NCI-H446 (cell line): ENCODE data around the gene MYO1F.
"Not testable (repeated sequence)": the region's sequence is repeated elsewhere in the genome, so short reads cannot be mapped to it uniquely, and the experiment has no call there.

Source experiments
- DNase-seq, 2 experiments: peaks; one replicate each; lab custom pipeline; 2025; lab: John Stamatoyannopoulos, UW

The MYO1F gene

DNA sequence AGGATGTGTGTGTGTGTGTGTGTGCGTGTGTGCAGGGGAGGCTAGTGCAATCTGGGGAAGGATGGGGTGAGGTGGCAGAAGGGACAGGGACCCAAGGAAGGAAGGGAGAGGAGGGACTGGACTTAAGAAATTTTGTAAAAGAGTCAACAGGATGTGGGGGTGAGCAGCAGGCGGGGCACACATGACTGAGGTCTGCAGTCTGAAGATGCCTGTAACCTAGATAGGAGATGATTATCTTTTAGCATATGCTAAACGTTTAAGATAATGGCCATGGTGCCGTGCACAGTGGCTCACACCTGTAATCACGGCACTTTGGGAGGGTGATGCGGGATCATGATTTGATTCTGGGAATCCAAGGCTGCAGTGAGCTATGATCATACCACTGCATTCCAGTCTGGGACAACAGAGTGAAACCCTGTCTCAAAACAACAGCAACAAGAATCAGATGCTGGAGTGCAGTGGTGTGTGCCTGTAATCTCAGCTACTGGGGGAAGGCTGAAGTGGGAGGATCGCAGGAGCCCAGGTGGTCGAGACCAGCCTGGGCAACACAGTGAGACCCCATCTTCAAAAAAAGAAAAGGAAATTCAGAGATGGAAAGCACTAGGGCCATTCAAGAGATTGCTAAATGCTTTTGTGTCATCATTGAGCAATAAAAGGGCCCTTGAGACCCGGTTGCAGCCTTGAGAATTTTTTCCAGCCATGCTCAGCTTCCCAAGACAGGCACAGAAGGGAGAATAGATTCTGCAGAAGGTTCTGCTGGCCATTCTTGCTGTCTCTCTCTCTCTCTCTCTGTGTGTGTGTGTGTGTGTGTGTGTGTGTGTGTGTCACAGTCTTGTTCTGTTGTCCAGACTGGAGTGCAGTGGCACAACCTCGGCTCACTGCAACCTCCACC, 59.4 kb downstream of the MYO1F start:
- DNase-seq, result no peak

- DNase-seq, result no peak
These were observed 61.9 kb downstream of the MYO1F start for GRCh38 chr19:8515317-8515716.

DNA sequence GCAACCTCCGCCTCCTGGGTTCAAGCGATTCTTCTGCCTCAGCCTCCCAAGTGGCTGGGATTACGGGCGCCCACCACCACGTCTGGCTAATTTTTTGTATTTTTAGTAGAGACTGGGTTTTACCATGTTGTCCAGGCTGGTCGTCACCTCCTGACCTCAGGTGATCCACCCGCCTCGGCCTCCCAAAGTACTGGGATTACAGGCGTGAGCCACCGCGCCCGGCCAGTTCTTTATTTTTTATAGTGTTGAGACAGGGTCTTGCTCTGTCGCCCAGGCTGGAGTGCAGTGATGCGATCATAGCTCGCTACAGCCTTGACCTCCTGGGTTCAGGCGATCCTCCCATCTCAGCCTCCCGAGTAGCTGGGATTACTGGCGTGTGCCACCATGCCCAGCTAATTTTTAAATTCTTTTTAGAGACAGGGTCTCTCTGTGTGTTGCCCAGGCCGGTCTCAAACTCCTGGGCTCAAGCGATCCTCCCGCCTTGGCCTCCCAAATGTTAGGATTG, 62.7 kb downstream of the MYO1F start:
- not testable (repeated sequence) for DNase-seq

DNA sequence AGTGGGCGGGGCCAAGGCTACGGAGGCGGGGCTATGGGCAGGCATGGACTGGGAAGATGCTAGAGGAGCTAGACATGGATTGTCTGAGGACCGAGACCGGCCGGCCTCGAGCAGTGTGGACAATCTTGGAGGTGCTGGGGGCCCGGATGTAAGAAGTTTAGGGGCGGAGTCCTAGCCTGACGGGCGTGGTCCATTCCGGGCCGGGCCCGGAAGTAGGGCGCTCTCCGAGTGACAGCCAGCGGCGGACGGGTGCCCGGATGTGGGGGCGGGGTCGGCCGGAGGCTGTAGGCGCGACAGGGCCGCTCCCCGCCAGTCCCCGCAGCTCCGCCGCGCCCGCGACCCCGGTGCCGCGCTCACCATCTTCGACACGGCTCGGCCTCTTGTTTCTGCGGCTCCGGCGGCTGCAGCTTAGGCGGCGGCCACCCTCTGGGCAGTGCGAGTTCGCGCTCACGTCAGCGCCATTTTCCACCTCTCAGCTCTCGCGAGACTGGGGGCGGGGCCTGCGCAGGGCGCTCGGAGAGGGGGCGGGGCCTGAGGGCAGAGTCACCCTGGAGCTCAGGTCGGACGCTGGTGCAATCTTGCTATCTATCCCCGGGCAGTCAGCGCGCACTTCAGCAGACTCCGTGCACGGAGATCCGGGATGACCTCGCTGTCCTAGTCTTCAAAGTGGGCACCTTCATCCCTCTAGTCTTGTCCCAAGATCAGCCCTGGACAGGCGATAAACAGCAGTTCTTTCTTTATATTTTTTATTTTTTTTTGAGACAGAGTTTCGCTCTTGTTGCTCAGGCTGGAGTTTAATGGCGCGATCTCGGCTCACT, 63.3 kb downstream of the MYO1F start, which contains the start of gene ZNF414:
Gene ZNF414, minus strand, starts transcription at position 481 of the 818 bp plus-strand sequence. Its CDS starts 121 bp downstream, at position 360.
- peak; percentile 92 to 97 for DNase-seq

- DNase-seq, result no peak
These were observed 64.1 kb downstream of the MYO1F start for GRCh38 chr19:8513036-8513686.

DNA sequence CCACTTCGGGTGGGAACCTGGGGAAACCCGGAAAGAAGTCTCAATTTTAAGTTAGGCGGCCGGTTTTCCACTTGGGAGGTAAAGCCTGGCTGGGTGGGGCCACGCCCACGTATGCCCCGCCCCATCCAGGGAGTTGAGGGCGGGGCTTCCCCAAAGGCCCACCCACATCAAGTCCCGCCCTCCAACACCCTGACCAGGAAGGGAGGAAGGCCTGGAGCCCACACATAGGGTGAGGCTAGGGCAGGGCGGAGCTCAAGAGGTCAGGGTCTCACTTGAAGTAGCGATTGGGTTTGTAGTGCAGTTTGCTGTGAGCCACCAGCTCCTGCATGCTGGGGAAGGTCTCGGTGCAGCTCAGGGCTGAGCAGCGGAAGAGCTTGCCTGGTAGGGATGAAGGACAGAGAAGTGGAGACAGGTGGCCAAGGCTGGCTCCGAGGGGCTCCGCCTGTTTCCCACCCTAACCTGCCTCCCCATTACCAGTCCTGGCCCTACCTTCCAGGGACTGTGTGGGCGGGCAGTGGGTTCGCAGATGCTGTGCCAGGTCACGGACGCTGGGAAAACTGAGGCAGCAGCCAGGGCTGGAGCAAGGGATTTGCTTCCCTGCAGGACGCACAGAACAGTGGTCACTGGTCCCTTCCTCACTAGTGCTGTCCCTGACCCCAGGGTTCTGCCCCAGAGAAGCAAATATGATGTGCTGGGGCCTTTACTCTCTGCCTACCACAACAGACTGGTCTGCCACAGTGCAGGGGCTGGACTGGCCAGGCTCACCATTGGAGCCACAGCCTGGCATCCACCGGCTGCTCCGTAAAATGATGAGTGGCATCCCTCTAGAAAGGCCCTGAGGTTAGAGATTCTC, 64.9 kb downstream of the MYO1F start:
- no peak for DNase-seq

- no peak for DNase-seq
These were observed 65.6 kb downstream of the MYO1F start for GRCh38 chr19:8511573-8512101.

- no peak for DNase-seq
These were observed 66.6 kb downstream of the MYO1F start for GRCh38 chr19:8510589-8511115.

- DNase-seq, result no peak
These were observed 70.8 kb downstream of the MYO1F start for GRCh38 chr19:8506402-8506957.

- DNase-seq, result peak; percentile 6 to 77
These were observed 71.4 kb downstream of the MYO1F start for GRCh38 chr19:8505680-8506401.

GRCh38 chr19:8504919-8505318, 72.3 kb downstream of the MYO1F start:
- DNase-seq, result no peak

DNA sequence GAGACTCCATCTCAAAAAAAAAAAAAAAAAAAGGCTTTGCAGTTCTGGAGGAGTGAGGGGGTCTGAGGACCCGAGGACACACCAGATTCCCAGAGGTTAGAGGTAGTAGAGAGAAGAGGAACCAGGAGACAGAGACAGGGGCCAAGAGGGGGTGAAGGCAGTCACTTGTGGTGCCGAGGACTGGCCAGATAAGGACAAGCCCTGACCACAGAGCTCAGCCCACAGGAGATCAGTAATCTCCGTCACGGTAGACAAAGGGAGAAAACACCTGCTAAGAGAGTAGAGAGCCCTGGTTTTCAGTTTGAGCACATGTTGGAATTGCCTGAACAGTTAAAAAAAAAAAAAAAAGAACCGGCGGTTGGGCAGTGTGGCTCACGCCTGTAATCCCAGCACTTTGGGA, 73.1 kb downstream of the MYO1F start:
- DNase-seq, result no peak

- DNase-seq, result no peak
These were observed 73.7 kb downstream of the MYO1F start for GRCh38 chr19:8503510-8503909.

GRCh38 chr19:8501981-8502380, 75.3 kb downstream of the MYO1F start:
- DNase-seq, result no peak

DNA sequence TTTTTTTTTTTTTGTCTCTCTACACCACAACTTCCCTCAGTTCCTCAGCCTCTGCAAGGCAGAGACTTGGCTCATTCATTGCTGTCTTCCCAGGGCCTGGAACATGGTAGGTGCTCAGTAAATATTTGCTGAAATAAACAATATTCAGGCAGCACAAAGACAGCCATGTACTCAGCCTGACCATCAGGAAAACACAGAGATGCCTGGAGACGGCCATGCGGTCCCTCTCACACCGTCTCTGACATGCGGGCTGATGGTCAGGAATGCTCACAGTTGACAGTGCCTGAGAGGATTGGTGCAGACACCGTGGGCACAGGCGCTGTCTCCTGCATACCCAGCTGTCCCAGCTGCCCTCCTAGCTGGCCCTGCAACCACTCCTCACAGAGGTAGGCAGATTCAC, 75.7 kb downstream of the MYO1F start:
- DNase-seq, result no peak

GRCh38 chr19:8500158-8500557, 77.1 kb downstream of the MYO1F start:
- DNase-seq, result no peak

DNA sequence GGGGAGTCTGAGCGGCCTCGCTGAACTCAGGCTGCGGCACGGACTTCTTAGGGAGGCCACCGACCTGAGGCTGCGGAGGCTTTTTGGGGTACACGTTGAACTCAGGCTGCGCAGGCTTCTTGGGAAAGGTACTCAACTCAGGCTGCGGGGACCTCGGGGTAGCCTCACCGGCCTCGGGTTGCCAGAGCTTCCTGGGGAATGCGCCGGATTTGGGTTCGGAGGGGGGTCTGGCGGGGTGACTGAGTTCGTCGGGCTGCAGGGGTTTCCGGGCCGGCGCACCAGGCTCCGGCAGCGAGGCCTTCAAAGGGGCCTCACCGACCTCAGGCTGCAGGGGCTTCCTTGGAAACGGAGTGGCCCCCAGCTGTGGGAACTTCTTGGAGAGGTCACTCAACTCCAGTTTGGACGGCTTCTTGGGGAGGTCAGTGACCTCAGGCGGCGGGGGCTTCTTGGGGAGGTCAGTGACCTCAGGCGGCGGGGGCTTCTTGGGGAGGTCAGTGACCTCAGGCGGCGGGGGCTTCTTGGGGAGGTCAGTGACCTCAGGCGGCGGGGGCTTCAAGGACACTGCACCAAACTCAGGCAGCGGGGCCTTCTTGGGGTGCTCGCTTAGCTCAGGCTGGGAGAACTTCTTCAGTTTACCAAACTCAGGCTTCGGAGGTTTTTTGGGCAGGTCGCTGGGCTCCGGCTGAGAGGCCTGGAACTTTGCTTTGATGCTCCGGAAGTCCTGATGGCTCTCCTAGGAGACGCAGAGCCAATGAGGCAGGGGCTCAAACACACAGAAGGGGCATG, 78.0 kb downstream of the MYO1F start:
- DNase-seq, result no peak

DNA sequence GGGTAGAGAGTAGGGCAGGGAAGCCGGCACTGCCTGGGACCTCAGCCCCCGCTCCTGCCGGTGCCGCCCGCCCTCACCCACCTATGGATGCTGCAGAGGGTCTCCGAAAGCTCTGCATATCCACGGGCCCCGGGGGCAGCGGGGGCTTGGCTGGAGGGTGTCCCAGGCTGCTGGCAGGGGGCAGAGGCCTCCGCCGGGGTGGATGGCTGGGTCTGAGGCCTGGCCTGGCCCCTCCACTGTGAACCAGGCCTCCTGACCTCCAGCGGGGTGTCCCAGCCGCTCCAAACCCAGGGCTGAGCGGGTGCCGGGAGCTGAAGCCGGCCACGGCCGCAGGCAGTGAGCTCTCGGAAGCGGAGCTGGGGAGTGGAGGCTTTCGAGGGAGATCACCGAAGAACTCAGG, 78.9 kb downstream of the MYO1F start:
- no peak for DNase-seq

DNA sequence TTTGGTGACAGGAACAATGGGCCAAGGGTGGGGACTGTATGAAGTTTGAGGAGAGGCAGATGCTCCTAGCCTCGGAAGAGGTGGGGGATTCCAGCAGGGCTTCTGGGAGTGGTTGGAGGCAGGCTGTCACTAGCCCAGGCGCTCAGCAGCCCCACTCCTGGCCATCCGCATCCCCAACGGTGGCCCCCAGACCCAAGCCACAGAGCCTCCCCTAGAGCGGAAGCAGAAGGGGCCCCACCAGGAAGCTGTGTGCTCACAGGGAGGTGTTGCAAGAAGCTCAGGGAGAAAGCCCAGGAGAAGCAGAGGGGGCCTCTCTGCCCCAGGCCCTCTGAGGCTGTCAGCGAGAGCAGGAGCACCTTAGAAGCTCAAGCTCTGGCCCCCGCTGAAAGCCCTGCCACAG, 83.1 kb downstream of the MYO1F start:
- DNase-seq, result no peak
